Calu3 (cell line): Measurements from ENCODE around the gene PMAIP1. TPM values are rescaled to one million over a fixed set of nuclear protein-coding genes. Genes with fewer than 3 reads are reported as not detected.

Source experiments
- BruUV-seq: library from RNA; stranded (reverse); fragments of 400-500 nt; replicated peaks from 2 replicates; lab custom pipeline; 2021; lab: Mats Ljungman, UMichigan
- CTCF ChIA-PET: fragments of 300-600 bp; sonication (Branson Sonifier 250); formaldehyde crosslinking; loops from one replicate; lab custom pipeline; 2022; ENCODE audit warnings: antibody characterized with exemption; lab: Charles Lee
- DNase-seq: peaks from one replicate; pipeline ENCODE4 v3.0.0; 2022
- H3K27ac Mint-ChIP-seq: one replicate; pipeline ENCODE4 v1.8.0; 2022; ENCODE audit warnings: mixed read lengths; ENCODE audit not compliant: unreplicated experiment
- H3K27me3 Mint-ChIP-seq: one replicate; pipeline ENCODE4 v1.8.0; 2022; ENCODE audit warnings: mixed read lengths; ENCODE audit not compliant: unreplicated experiment
- H3K36me3 Mint-ChIP-seq: one replicate; pipeline ENCODE4 v1.8.0; 2022; ENCODE audit warnings: mild to moderate bottlenecking, moderate library complexity, mixed read lengths; ENCODE audit not compliant: insufficient read depth, unreplicated experiment
- H3K4me1 Mint-ChIP-seq: one replicate; pipeline ENCODE4 v1.8.0; 2022; ENCODE audit warnings: mild to moderate bottlenecking, low read depth, mixed read lengths; ENCODE audit not compliant: unreplicated experiment
- H3K4me3 Mint-ChIP-seq: one replicate; pipeline ENCODE4 v1.8.0; 2022; ENCODE audit warnings: mild to moderate bottlenecking, low read depth, moderate library complexity, mixed read lengths; ENCODE audit not compliant: unreplicated experiment
- H3K9me3 Mint-ChIP-seq: one replicate; pipeline ENCODE4 v1.8.0; 2022; ENCODE audit warnings: low read depth, mixed read lengths; ENCODE audit not compliant: unreplicated experiment
- intact Hi-C: fragments of 100-400 bp; cut with micrococcal nuclease; formaldehyde crosslinking; loops from one replicate; pipeline ENCODE4 v1.10.0; 2022; ENCODE audit not compliant: unreplicated experiment
- total RNA-seq: library from RNA; stranded (reverse); gene quantifications from 2 replicates; pipeline ENCODE4 v1.2.3, GENCODE V29; 2022
- TF ChIP-seq, protein P1 (sequence below): fragments of 200-600 bp; IDR thresholded peaks from one replicate; pipeline ENCODE4 v1.8.0; 2022; ENCODE audit warnings: antibody characterized with exemption; ENCODE audit not compliant: unreplicated experiment

Gene PMAIP1
- total RNA-seq, 1 experiment from 2014 or later: 56.1 TPM

DNA sequence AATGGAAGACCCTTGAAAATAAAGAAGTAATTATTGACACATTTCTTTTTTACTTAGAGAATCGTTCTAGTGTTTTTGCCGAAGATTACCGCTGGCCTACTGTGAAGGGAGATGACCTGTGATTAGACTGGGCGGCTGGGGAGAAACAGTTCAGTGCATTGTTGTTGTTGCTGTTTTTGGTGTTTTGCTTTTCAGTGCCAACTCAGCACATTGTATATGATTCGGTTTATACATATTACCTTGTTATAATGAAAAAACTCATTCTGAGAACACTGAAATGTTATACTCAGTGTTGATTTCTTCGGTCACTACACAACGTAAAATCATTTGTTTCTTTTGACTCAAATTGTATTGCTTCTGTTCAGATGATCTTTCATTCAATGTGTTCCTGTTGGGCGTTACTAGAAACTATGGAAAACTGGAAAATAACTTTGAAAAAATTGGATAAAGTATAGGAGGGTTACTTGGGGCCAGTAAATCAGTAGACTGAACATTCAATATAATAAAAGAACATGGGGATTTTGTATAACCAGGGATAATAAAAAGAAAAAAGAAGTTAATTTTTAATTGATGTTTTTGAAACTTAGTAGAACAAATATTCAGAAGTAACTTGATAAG lies 3.3 kb downstream of the PMAIP1 start:
- peak overlapping the region; percentile 98 for H3K27ac Mint-ChIP-seq
- CTCF ChIA-PET: no interaction called here
- TF ChIP-seq, protein P1, sequence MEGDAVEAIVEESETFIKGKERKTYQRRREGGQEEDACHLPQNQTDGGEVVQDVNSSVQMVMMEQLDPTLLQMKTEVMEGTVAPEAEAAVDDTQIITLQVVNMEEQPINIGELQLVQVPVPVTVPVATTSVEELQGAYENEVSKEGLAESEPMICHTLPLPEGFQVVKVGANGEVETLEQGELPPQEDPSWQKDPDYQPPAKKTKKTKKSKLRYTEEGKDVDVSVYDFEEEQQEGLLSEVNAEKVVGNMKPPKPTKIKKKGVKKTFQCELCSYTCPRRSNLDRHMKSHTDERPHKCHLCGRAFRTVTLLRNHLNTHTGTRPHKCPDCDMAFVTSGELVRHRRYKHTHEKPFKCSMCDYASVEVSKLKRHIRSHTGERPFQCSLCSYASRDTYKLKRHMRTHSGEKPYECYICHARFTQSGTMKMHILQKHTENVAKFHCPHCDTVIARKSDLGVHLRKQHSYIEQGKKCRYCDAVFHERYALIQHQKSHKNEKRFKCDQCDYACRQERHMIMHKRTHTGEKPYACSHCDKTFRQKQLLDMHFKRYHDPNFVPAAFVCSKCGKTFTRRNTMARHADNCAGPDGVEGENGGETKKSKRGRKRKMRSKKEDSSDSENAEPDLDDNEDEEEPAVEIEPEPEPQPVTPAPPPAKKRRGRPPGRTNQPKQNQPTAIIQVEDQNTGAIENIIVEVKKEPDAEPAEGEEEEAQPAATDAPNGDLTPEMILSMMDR: no peak

DNA sequence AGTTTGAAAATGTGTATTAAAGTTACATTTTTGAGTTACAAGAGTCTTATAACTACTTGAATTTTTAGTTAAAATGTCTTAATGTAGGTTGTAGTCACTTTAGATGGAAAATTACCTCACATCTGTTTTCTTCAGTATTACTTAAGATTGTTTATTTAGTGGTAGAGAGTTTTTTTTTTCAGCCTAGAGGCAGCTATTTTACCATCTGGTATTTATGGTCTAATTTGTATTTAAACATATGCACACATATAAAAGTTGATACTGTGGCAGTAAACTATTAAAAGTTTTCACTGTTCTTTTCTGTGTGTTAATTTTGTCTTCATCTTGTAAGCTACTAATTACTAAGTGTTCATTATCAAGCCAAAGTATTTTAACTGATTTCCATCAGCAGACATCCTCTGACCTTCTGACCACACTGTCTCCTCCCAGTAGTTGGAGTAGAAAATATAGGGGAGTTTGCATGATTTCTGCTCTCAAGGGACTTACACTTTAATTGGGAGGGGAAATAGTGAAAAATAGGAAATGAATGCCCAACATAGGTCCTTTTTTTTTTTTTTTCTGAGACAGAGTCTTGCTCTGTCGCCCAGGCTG lies 4.3 kb downstream of the PMAIP1 start:
- no peaks in the 10 kb centered on the region for H3K9me3 Mint-ChIP-seq
- H3K36me3 Mint-ChIP-seq: peaks cover 57% of the 10 kb centered on the region
- CTCF ChIA-PET: interaction anchor here (1.2 kb wide), 1 partner anchor 49 kb away, joined by 5 read pairs; no protein-coding TSS in a partner anchor
- intact Hi-C loops: loop anchor here (1.0 to 5.0 kb wide), 2 partner anchors 49 to 83 kb away; no protein-coding TSS in a partner anchor
- peaks cover 49% of the 10 kb centered on the region for H3K4me1 Mint-ChIP-seq
- H3K4me3 Mint-ChIP-seq: peak overlapping the region; percentile 44
- H3K27me3 Mint-ChIP-seq: no peaks in the 10 kb centered on the region
- TF ChIP-seq, protein P1: no peak
- BruUV-seq: TSS peak; percentile 19
- no peak for DNase-seq
- H3K27ac Mint-ChIP-seq: peak overlapping the region; percentile 83

More for the DNA sequence above, 3.3 kb downstream of the PMAIP1 start:
- DNase-seq: no peak
- BruUV-seq: no TSS peak
- Mint-ChIP-seq H3K9me3 (no peaks in the 10 kb centered on the region), H3K4me1 (peaks cover 47% of the 10 kb centered on the region), H3K4me3 (peak overlapping the region; percentile 92), H3K36me3 (peaks cover 62% of the 10 kb centered on the region), H3K27me3 (no peaks in the 10 kb centered on the region)
- intact Hi-C loops: loop anchor here (5.0 kb wide), 1 partner anchor 84 kb away; no protein-coding TSS in a partner anchor

DNA sequence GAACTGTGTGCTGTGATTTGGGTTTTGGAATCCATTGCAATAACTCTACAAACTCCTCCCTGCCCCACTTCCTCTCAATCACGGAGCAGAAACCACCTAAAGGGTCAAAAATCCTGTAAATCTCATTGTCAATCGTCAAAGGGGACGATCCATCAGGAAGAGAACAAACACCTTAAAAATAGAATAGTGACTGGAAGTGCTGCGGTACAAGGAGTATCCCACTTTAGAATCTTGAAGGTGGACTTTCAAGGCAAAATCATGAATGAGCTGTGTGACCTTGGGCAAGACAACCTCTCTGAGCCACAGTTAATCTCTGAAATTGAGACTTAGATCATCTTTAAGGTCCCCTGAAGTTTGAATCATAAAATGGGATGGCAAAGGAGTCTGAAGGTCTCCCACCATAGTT lies 5.9 kb downstream of the PMAIP1 start:
- no peaks in the 10 kb centered on the region for H3K27me3 Mint-ChIP-seq
- peaks cover 48% of the 10 kb centered on the region for H3K4me1 Mint-ChIP-seq
- peak overlapping the region; percentile 83 for H3K27ac Mint-ChIP-seq
- peaks cover 42% of the 10 kb centered on the region for H3K36me3 Mint-ChIP-seq
- CTCF ChIA-PET: interaction anchor here (0.7 to 1.2 kb wide), 2 partner anchors 48 to 319 kb away, joined by 5 read pairs; no protein-coding TSS in a partner anchor
- BruUV-seq: no TSS peak
- no peak for DNase-seq
- TF ChIP-seq, protein P1: no peak
- intact Hi-C loops: no loop called here
- no peak overlapping the region for H3K4me3 Mint-ChIP-seq
- H3K9me3 Mint-ChIP-seq: no peaks in the 10 kb centered on the region

DNA sequence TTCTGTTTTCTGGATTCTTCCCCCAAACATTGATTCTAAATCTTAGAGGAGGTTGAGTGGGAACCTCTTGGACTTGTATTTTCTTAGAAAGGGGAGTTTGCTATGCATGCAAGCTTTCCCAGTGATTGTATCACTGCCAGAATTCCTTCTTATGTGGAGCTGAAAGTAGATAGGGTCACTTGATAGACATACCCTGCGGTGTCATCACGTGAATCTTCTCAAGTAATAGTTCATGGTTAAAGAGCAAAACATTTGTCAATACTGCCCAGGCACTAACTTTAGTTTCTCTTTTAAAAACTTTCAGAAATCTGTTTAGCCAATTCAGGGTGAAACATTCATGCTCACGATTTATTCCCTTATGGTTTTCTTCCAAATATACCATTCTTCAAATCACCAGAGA lies 6.4 kb downstream of the PMAIP1 start:
- no peak for DNase-seq
- H3K27ac Mint-ChIP-seq: peak overlapping the region; percentile 18
- no TSS peak for BruUV-seq
- intact Hi-C loops: no loop called here
- no peaks in the 10 kb centered on the region for H3K27me3 Mint-ChIP-seq
- TF ChIP-seq, protein P1: no peak
- CTCF ChIA-PET: interaction anchor here (0.7 kb wide), 1 partner anchor 320 kb away, joined by 5 read pairs; no protein-coding TSS in a partner anchor
- H3K9me3 Mint-ChIP-seq: no peaks in the 10 kb centered on the region
- no peak overlapping the region for H3K4me3 Mint-ChIP-seq
- H3K4me1 Mint-ChIP-seq: peaks cover 48% of the 10 kb centered on the region
- peaks cover 36% of the 10 kb centered on the region for H3K36me3 Mint-ChIP-seq
